Urothelium cell line (cell line): Measurements from ENCODE around the gene DPP8.
"Not testable (repeated sequence)": the region's sequence is repeated elsewhere in the genome, so short reads cannot be mapped to it uniquely, and the experiment has no call there.

Experiments used
- DNase-seq: peaks from one replicate; pipeline ENCODE4 v3.0.0; 2011; ENCODE audit warnings: low spot score, mixed read lengths
- FAIRE-seq: peaks from 2 replicates; lab custom pipeline; 2011; peaks lifted over from hg19 to GRCh38; lab: Jason Lieb, UNC

DPP8 gene

GRCh38 chr15:65525622-65526021, 8.1 kb upstream of the DPP8 start:
- FAIRE-seq: no peak

DNA sequence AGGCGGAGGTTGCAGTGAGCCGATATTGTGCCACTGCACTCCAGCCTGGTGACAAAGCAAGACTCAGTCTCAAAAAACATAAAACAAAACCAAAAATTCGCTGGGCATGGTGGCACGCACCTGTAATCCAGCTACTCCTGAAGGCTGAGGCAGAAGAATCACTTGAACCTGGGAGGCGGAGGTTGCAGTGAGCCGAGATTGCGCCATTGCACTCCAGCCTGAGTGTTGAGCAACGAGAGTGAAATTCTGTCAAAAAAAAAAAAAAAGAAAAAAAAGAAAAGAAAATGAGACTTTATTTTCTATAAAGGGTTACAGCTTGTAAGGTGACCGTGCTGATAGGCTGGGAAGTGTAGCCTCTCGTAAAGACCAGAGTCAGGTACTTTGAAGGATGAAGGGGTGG, 6.7 kb upstream of the DPP8 start:
- FAIRE-seq (no peak), DNase-seq (no peak)

More at GRCh38 chr15:65525622-65526021, 8.1 kb upstream of the DPP8 start:
- no peak for DNase-seq

DNA sequence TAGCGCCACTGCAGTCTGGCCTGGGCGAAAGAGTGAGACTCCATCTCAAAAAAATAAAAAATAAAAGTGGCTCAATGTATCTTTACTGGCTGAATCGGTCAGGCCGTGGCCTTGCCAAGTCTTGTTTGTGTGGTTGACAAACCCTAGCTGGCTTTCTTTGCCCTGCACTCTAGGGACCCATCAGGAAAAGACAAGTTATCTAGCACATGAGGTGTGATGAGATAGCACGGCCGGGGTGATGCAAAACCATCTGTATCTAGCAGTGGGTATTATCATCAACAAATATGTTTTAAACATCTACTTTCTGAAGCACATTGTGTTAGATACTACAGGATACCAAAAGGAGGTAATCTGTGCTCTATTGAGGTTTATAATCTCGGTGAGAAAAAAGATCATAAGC, 3.9 kb upstream of the DPP8 start:
- no peak for DNase-seq

DNA sequence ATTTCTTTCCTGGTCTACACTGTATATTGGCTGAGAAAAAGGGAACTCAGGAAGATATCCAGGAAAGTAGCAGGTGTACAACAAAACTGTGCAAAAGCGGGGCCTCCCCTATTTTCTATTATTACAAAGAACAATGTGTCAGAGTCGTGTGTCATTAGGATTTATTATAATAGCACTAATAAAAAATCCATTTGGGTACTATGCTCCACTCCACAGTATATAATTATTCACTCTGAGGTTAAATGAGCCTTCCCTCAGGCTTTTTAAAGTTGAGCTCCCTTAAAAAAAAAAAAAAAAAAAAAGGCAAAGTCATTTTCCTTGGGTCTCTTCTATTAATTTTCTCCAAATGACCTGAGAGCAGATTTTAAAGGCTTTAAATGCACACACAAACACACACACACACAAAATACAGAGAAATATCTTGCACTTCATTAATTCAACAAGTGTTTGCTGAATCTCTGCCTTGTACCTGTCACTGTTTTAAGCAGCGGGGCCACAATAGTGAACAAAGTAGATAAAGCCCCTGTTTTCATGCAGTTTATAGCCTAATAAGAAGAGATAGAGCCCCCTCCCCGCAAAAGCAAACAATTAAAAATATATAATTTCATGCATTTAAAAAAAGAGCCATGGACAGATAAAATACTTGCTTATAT, 1.3 kb upstream of the DPP8 start:
- FAIRE-seq (no peak), DNase-seq (no peak)

More for the DNA sequence above, 3.9 kb upstream of the DPP8 start:
- no peak for FAIRE-seq

GRCh38 chr15:65517866-65518207, 348 bp upstream of the DPP8 start:
- no peak for DNase-seq
- no peak for FAIRE-seq

DNA sequence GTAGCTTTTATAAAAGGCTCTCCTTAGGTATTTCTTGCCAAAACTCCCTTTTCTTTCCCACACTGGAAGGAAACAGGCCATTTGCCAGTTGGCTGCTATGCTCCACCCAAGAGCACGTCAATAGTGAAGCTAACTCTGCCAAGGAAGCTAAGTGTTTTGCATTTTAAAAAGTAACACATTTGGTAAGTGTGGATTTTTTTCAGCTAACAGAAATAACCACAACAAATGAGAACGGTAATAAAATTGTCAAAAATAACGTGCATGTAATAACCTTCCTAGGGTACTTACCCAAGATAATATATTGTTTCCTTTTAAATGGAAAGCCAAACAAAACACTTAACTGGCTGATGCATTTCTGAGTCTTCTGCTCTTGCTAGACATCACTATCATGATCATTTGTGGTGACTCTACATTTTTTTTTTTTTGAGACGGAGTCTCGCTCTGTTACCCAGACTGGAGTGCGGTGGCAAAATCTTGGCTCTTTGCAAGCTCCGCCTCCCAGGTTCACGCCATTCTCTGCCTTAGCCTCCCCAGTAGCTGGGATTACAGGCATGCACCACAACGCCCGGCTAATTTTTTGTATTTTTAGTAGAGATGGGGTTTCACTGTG, 4.6 kb downstream of the DPP8 start:
- DNase-seq (no peak), FAIRE-seq (no peak)

DNA sequence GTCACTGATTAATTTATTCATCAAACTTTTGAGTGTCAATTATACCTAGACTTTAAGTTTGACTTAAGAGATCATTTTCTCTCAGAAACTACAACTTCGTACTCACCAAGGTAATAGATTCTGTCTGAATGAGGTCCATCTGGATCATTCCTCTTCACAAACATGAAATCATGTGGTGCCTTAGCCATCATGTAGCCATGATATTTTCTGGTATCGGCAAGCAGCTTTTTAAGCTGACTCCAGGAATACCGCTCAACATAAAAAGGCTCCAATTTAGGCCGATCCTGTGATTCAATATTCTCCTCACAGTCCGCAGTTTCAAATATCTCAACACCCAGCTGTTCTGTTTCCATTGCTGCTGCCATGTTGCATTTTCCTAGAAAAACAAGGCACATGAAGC, 5.3 kb downstream of the DPP8 start:
- no peak for DNase-seq
- FAIRE-seq: no peak

GRCh38 chr15:65509321-65509720, 8.2 kb downstream of the DPP8 start:
- FAIRE-seq (peak; percentile 17), DNase-seq (no peak)

- FAIRE-seq (no peak), DNase-seq (no peak)
Observed at GRCh38 chr15:65494076-65494475, 23.4 kb downstream of the DPP8 start.

DNA sequence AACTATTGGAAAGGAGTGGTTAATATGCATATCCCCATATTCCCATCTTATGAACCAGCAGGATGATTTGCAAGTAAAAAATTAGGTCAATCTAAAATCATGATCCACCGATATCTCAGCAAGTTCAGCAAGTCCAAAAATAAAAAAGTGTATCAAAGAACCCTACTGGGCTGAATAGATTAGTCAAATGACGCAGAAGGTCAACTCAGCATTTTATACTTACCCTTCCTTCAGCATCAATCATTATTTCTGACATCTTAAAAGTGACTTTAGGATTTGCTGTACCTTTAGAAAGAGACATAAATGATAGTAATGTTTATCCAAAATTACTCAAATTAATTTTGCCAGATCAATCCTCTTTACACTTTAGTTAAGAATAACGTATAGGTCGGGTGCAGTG, 32.6 kb downstream of the DPP8 start:
- FAIRE-seq: no peak
- DNase-seq: no peak

GRCh38 chr15:65476903-65477302, 40.6 kb downstream of the DPP8 start:
- FAIRE-seq (no peak), DNase-seq (no peak)

- FAIRE-seq (no peak), DNase-seq (no peak)
Observed at GRCh38 chr15:65470866-65471265, 46.6 kb downstream of the DPP8 start.

- DNase-seq (no peak), FAIRE-seq (no peak)
Observed at GRCh38 chr15:65468229-65468909, 49.1 kb downstream of the DPP8 start.

DNA sequence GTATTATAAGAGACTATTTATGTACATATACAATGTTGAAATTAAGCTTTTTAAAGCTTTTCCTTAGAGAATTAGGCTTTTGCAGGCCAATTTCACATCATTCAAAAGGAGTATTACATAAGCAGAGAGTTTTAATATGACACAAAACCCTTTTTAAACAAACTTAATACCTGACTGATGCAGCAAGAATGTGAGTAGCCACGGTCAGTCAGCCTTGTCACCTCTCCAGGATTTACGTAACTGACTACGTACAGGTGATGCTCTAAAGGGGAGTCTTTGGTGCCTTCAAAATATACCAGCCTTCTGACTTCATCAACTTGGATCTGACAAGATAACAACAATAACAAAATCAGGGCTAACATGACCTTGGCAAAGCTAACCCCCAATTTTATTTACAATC, 50.6 kb downstream of the DPP8 start:
- FAIRE-seq: peak; percentile 74
- no peak for DNase-seq

- not testable (repeated sequence) for FAIRE-seq, DNase-seq
Observed at GRCh38 chr15:65463096-65463495, 54.4 kb downstream of the DPP8 start.

- DNase-seq: no peak
- no peak for FAIRE-seq
Observed at GRCh38 chr15:65460741-65461347, 56.6 kb downstream of the DPP8 start.

DNA sequence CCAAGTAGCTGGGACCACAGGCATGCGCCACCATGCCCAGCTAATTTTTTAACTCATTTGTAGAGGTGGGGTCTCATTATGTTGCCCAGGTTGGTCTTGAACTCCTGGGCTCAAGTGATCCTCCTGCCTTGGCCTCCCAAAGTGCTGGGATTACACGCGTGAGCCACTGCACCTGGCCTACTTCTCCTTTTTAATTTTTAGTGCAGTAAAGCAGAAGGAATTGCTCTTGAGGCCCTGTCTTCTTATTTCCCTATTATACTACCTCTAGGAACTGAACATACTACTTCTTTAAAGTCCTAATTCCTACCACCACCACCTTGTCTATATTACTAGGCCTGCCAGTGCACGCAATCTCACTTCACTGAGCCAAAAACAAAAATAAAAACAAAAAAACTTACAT, 62.2 kb downstream of the DPP8 start:
- DNase-seq, FAIRE-seq: not testable (repeated sequence)

DNA sequence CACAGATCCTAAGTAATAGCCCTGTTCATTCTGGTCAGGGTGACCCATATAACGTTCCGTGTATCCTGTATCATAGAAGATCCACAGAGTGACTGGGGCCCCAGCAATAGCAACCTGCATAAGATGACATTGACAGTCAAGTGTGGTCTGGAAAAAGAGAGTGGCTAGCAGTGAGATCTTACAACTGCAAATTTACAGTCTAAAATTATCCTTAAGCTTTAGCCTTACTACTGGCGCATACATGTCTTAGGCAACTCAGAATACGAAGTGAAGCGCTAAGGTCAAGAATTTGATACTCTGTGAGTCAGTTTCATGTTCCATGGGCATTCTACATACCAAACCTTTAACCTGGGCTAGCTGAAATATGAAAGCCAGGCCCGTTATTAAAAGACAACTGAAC, 65.5 kb downstream of the DPP8 start:
- DNase-seq (no peak), FAIRE-seq (no peak)

GRCh38 chr15:65450556-65450955, 66.9 kb downstream of the DPP8 start:
- no peak for DNase-seq
- no peak for FAIRE-seq

DNA sequence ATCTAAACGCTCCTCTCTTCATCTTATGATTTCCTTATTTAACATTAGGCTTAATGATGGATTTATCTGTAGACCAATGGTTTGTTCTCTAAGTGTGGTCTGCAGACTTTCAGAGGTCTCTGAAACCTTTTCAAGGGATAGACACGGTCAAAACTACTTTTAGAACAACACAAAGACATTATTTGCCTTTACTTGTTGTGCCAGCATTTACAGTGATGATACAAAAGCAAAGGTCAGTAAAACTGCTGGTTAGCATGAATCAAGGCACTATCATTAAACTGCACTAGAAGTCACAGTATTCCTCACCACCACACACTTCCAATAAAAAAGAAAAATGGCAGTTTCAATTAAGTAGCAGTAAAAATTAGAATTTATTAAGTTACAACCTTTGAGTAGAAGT, 70.3 kb downstream of the DPP8 start:
- FAIRE-seq (no peak), DNase-seq (no peak)

GRCh38 chr15:65434201-65434600, 83.3 kb downstream of the DPP8 start:
- DNase-seq (no peak), FAIRE-seq (no peak)

GRCh38 chr15:65431731-65432130, 85.8 kb downstream of the DPP8 start:
- no peak for FAIRE-seq
- DNase-seq: no peak
